OCI-LY7 (cell line): ENCODE measurements around the gene ASCL5.

Source experiments
- CTCF ChIP-seq: fragments of 200-600 bp; sonication (generic); conservative IDR thresholded peaks from 2 replicates; pipeline ENCODE4 v1.5.1; 2014; ENCODE audit warnings: mild to moderate bottlenecking, antibody characterized with exemption, low read length, moderate library complexity, mixed read lengths
- EZH2phosphoT487 ChIP-seq: fragments of 200-600 bp; sonication (generic); IDR thresholded peaks from 2 replicates; pipeline ENCODE4 v1.6.1; 2018; ENCODE audit warnings: low read depth, borderline replicate concordance, mild to moderate bottlenecking, mixed run types, antibody characterized with exemption, low read length, moderate library complexity, mixed read lengths

DNA sequence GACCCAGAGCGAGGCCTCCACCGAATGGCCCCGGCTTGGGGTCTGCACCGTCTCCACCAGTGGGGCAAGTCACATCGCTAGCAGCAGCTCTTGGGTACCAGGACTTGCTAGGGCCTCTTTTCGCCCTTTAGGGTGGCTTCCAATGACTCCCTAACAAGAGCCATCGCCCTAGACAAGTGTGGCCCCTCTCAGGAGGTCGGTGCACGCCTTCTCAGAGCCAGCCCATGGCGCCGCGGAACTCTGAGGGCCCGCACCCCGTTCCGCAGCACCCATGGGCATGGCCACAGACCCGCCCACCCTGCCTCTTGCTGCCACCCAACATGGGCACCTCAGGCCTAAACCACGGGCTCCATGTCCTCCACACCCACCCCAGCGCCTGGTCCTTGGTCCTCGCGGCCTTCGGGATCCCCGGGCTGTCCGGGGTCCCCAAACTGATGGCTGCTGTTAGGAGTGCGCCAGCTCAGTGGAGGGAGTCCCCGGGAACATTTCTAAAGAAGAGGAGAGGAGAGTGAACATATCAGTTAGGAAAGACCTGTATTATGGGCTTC lies 11.5 kb downstream of the ASCL5 start:
- TF ChIP-seq CTCF: no peak
- no peak for TF ChIP-seq EZH2phosphoT487
